ENCODE data around the gene REST.
A peak's percentile ranks its signal among the peaks of the same experiment; 100 is the strongest.

Gene REST

GRCh38 chr4:56979421-56980072, 71.8 kb downstream of the REST start:
- peak; percentile 67 for DNase-seq

- DNase-seq, result no peak
Observed at GRCh38 chr4:56981795-56982201, 74.1 kb downstream of the REST start.

- DNase-seq, result no peak
Observed at GRCh38 chr4:56986192-56986591, 78.5 kb downstream of the REST start.

- no peak for DNase-seq
Observed at GRCh38 chr4:56986952-56987351, 79.3 kb downstream of the REST start.

- DNase-seq, result no peak
Observed at GRCh38 chr4:56990109-56990905, 82.6 kb downstream of the REST start.

GRCh38 chr4:56995525-56995924, 87.8 kb downstream of the REST start:
- DNase-seq, result no peak

- no peak for DNase-seq
Observed at GRCh38 chr4:56999751-57000150, 92.1 kb downstream of the REST start.

- DNase-seq, result no peak
Observed at GRCh38 chr4:57013543-57014120, 105.9 kb downstream of the REST start.
